Activated CD8-positive, alpha-beta memory T cell treated with anti-CD3 and anti-CD28 coated beads for 48 hours (primary cell): ENCODE results near the gene SPOCK1.

ENCODE experiments used
- DNase-seq, 3 experiments: peaks; one replicate each; pipeline ENCODE4 v3.0.0-alpha.2; 2020; ENCODE audit warnings: low read depth in 2 of 3, low spot score in 2 of 3

SPOCK1 gene

GRCh38 chr5:137300411-137301240, 198.5 kb downstream of the SPOCK1 start:
- no peak for DNase-seq

DNA sequence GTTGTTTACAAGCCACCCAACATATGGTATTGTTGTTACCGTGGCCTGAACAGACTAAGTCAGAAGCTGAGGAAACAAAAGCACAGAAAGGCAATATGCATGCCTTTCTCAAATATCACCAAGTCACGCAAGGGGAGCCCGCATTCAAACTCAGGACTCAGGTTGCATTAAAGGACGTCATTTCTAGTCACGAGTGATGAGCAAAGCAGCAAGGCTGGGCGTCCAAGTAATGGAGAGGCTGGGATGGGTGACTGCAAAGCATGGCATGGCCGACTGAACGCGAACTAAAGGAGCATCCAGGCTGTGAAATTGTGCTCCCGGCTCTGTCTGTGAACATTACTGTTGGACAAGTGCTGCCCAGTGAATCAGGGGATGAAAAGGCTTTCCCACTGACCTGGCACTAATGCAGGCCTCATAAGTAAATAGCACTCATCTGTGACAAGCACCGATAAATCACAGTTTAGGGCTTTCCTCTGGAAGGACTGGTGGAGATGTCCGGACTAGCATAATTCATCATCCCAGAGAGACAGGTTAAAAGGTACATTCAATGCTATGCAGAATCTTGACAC, 202.8 kb downstream of the SPOCK1 start:
- no peak for DNase-seq

GRCh38 chr5:137294604-137295003, 204.5 kb downstream of the SPOCK1 start:
- DNase-seq, result no peak

GRCh38 chr5:137292461-137293027, 206.6 kb downstream of the SPOCK1 start:
- no peak for DNase-seq

- DNase-seq, result no peak
These were observed 207.7 kb downstream of the SPOCK1 start for GRCh38 chr5:137291436-137291835.

- DNase-seq, result no peak
These were observed 208.1 kb downstream of the SPOCK1 start for GRCh38 chr5:137291031-137291430.

GRCh38 chr5:137290373-137290772, 208.8 kb downstream of the SPOCK1 start:
- DNase-seq, result no peak

DNA sequence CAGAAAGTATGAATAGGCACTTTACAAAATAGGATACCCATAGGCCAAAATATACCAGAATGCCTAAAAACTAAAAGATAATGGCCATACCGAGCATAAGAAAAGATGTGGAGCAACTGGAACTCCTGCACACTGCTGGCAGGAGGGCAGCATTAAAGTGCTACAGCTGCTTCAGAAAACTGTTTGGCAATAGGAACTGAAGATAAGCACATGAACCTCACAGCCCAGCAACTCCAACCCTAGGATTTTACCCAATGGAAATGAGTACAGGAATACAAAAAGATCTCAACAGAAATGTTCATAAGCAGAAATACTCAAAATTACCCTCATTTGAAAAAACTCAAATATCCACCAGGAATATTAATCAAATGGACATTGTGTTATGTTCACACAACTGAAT, 209.3 kb downstream of the SPOCK1 start:
- DNase-seq, result no peak

DNA sequence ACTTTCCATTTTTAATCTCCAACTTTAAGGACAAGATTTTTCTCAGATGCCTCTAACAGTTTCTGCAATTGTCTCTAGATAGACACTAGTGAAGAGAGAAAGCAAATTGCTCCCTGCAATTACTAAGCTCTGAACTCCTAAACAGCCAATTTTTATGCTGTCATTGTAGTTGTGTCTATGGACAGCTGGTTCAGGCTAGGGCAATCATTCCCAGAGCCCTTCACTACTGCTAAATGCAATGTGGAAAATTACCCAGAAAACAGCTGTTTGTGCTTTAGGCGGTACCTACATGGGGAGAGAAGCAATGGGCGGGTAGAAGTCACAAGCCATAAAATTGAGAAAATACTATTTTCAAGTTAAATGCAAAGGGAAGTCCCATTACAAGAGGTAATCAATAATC, 211.6 kb downstream of the SPOCK1 start:
- no peak for DNase-seq

- no peak for DNase-seq
These were observed 213.0 kb downstream of the SPOCK1 start for GRCh38 chr5:137286025-137286610.

GRCh38 chr5:137283801-137284200, 215.3 kb downstream of the SPOCK1 start:
- no peak for DNase-seq

DNA sequence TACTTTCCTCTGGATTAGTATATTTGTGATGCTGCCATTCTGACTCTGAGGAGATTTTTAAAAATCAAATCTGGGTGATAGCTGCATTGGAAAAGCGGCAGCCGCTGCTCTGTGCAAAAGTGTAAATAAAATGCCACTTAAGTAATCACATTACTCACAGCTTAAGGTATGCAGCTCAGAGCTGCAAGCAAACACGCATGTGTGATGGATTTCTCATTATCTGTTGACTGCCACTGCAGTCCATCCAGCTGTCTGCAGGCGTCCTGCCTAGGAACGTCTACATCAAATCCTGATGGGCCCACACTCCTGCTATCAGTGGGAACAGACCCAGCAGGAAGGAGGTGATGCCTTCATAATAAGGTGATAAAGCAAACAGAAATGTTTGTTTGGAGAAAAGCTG, 216.9 kb downstream of the SPOCK1 start:
- DNase-seq, result no peak

DNA sequence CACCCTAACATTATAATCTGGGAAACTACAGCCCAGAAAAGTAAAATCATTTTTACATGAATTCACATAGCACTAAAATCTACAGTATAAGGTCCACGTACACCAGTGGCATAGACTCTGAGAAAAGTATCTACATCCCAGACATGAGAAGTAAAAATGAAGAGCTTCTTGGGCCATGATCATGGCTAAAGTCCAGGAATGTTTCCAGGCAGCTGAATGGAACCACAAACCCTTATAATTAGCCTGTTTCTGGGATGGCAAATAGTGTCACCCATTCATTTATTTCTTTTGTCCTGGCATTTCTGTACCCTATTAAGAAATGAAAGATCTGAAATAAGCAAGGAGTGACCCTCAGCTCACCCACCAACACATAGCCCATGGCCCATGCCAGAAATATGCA, 217.9 kb downstream of the SPOCK1 start:
- DNase-seq, result no peak

DNA sequence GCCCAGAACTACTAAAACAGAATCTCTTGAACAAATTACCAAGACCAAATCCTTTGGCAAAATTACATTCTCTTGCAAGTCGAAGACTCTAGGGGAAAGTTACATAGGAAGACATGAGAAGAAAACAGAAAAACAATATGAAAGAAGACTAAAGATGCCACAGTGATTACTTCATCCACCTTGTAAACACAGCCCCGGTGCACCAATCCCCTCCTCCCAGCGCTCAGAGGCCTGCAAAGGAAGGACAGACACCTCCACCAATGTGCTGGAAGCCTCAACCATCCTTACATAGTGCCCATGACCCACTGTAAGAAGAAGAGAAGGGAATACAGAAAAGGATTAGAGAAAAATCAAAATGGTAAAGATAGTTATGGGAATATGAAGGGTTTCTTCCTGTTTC, 218.5 kb downstream of the SPOCK1 start:
- DNase-seq, result no peak

DNA sequence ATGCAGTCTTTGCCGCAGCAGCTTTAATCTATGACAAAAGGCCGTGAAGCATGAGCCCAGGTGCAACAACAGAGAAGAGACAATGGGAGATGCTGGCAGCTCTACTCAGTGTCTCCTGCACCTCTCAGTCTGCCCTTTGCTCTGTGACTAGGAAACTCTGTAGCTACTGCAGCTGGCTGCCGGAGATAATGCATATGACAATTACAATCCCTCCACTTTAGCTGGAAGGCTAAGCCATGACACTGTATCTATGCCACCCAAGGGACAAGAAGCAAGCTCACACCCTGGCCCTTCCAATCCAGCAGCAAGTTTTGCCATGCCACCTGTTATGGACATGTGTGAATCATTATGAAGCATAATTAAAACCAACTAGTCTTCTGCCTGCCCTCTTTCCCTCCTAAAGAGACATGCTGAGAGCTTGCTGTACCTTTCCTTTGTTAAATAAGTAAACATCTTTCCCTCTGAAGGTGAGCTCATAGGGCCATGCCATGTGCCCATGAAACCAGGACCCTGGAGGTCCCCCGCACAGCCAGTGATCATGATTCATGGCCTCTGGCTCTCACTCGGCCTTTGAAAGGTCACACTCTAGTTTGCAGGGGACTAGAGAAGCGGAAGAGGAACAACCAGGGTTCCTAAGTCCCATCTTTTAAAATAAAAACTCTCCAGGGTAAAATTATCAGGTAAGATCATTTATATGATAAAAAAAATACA, 219.4 kb downstream of the SPOCK1 start:
- no peak for DNase-seq

GRCh38 chr5:137278476-137278875, 220.7 kb downstream of the SPOCK1 start:
- no peak for DNase-seq

- no peak for DNase-seq
These were observed 224.0 kb downstream of the SPOCK1 start for GRCh38 chr5:137275083-137275482.

GRCh38 chr5:137273511-137273910, 225.6 kb downstream of the SPOCK1 start:
- no peak for DNase-seq

DNA sequence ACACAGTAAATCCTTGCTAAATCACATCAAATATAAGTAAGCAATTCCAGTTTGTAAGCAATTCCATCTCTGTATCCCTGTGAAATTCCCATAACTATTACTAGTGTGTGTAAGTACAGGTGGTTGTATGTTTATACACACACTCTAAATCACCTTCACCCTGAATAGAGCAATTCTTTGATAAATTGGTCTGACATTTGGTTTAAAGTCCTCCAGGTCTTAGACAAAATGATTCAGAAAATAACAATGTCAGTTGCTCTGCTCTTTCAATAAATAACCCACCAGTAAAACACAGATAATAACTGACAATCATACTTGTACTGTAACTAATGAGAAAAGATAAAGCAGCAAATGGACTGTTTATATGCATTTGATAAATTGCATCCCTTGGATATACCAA, 226.3 kb downstream of the SPOCK1 start:
- DNase-seq, result no peak

DNA sequence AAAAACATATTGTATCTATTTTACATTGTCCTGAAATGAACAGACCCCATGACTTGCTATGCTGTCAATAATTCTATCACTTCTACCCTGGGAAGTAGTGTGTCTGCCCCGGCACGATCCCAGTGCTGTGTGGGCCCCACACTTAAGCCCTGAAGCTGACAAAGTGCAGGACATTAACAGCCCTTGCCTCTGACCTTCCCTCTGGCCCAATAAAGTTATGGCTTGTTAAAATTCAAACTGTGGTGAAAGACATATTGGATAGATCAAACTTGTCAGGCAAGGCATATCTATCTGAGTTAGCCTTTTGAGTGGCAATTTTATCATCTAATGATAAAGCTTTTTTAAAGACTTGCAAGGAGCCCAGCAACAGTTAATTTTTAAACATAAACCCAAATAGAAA, 229.2 kb downstream of the SPOCK1 start:
- DNase-seq, result no peak

- no peak for DNase-seq
These were observed 229.9 kb downstream of the SPOCK1 start for GRCh38 chr5:137269274-137269673.

DNA sequence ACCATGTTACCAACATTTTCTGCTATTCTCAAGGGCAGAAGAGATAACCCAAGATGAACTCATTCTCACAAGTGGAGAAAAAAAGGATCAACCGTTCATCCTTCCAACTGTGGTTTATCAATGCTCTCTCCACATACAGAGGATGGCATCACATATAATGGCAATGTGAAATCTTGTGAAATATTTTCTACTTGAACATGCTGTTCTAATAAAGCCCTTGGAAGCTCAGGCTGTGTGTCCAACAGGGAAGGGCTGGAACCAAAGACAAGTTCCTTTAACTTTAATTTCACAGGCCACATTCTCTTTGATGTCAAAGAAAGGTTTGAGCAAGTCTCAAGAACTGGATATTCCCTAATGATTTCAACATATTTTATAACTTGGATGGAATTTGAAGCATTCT, 230.5 kb downstream of the SPOCK1 start:
- DNase-seq, result no peak
